A549 (cell line): ENCODE results near the gene GAK. TPM values are rescaled to one million over a fixed set of nuclear protein-coding genes. Genes with fewer than 3 reads are reported as not detected.

Experiments
- ATAC-seq, 2 experiments: fragments of 200-7000 bp in 1 of 2; fragments of >200 bp in 1 of 2; cut with Nextera tagmentation in 1 of 2; cut with Tn5 transposase in 1 of 2; 3 replicates each; pipeline versions ENCODE4 v1.8.0 to v1.9.1; 2018 to 2020; ENCODE audit warnings: mild to moderate bottlenecking in 1 of 2, moderate library complexity in 1 of 2
- CTCF ChIA-PET: fragments of 300-600 bp; sonication (Branson Sonifier 250); formaldehyde crosslinking; extraction: SDS; loops from one replicate; lab custom pipeline; 2021; ENCODE audit warnings: antibody characterized with exemption, inconsistent platforms; lab: Yijun Ruan, JAX
- POLR2A ChIA-PET: fragments of 350-600 bp; formaldehyde crosslinking; extraction: SDS; loops from one replicate; lab custom pipeline; 2021; ENCODE audit warnings: antibody characterized with exemption, inconsistent platforms; lab: Yijun Ruan, JAX
- DNase-seq, 2 experiments: peaks; one replicate each; pipeline versions ENCODE4 v3.0.0 to v3.0.0-alpha.2; 2011 to 2016; ENCODE audit warnings: low read depth in 1 of 2, low spot score in 1 of 2
- FAIRE-seq: peaks from 2 replicates; lab custom pipeline; 2011; peaks lifted over from hg19 to GRCh38; lab: Jason Lieb, UNC
- H3K27ac ChIP-seq, 2 experiments: fragments of >200 bp; sonication (Bioruptor Twin); formaldehyde crosslinking; 3 replicates each; pipeline ENCODE4 v1.5.1; 2016 to 2017
- H3K4me1 ChIP-seq: fragments of >200 bp; sonication (Bioruptor Twin); formaldehyde crosslinking; 3 replicates; pipeline ENCODE4 v1.6.1; 2016
- H3K4me2 ChIP-seq: fragments of >200 bp; sonication (Bioruptor Twin); formaldehyde crosslinking; 3 replicates; pipeline ENCODE4 v1.6.1; 2016
- H3K4me3 ChIP-seq: fragments of >200 bp; sonication (Bioruptor Twin); formaldehyde crosslinking; 3 replicates; pipeline ENCODE4 v1.5.1; 2016
- H3K9me3 ChIP-seq: fragments of >200 bp; sonication (Bioruptor Twin); formaldehyde crosslinking; 3 replicates; pipeline ENCODE4 v1.6.1; 2016
- CBX2 ChIP-seq: fragments of 200-600 bp; sonication (generic); IDR thresholded peaks from 2 replicates; pipeline ENCODE4 v1.6.1; 2016; ENCODE audit warnings: low read depth, mild to moderate bottlenecking, borderline replicate concordance
- CHD2 ChIP-seq: fragments of 150-350 bp; IDR thresholded peaks from 2 replicates; pipeline ENCODE4 v1.6.1; 2014; ENCODE audit warnings: low read length; ENCODE audit not compliant: partially characterized antibody
- EHMT2 ChIP-seq: fragments of 200-600 bp; sonication (generic); IDR thresholded peaks from 2 replicates; pipeline ENCODE4 v1.6.1; 2016; ENCODE audit warnings: antibody characterized with exemption, low read depth, mild to moderate bottlenecking, moderate library complexity
- FOXS1 ChIP-seq: fragments of 250-450 bp; sonication (Bioruptor Pico); IDR thresholded peaks from 2 replicates; pipeline ENCODE4 v1.5.0; 2020; ENCODE audit warnings: mild to moderate bottlenecking, moderate library complexity
- HDAC2 ChIP-seq: fragments of 200-600 bp; sonication (generic); IDR thresholded peaks from 2 replicates; pipeline ENCODE4 v1.6.1; 2016
- HEYL ChIP-seq: fragments of 250-450 bp; sonication (Bioruptor Pico); IDR thresholded peaks from 2 replicates; pipeline ENCODE4 v1.8.0; 2021; ENCODE audit warnings: mild to moderate bottlenecking, moderate library complexity
- HOXA7 ChIP-seq: fragments of 250-450 bp; sonication (Bioruptor Pico); IDR thresholded peaks from 2 replicates; pipeline ENCODE4 v1.5.0; 2020; ENCODE audit warnings: mild to moderate bottlenecking, moderate library complexity
- HOXB13 ChIP-seq: fragments of 250-450 bp; sonication (Bioruptor Pico); IDR thresholded peaks from 2 replicates; pipeline ENCODE4 v1.5.0; 2020; ENCODE audit warnings: low read depth, mild to moderate bottlenecking, moderate library complexity
- JUNB ChIP-seq: fragments of >200 bp; sonication (Bioruptor Twin); formaldehyde crosslinking; IDR thresholded peaks from 2 replicates; pipeline ENCODE4 v1.6.1; 2016
- MAFK ChIP-seq: fragments of 450-650 bp; IDR thresholded peaks from 2 replicates; pipeline ENCODE4 v1.6.1; 2014; ENCODE audit not compliant: partially characterized antibody
- NFE2L2 ChIP-seq: fragments of 150-350 bp; conservative IDR thresholded peaks from 2 replicates; pipeline ENCODE4 v1.6.1; 2014; ENCODE audit warnings: low read length
- NR3C1 ChIP-seq: fragments of >200 bp; sonication (Bioruptor Twin); formaldehyde crosslinking; IDR thresholded peaks from 3 replicates; pipeline ENCODE4 v1.6.1; 2017
- PHF8 ChIP-seq: fragments of 200-600 bp; sonication (generic); IDR thresholded peaks from 2 replicates; pipeline ENCODE4 v1.6.1; 2016; ENCODE audit warnings: low read depth, mild to moderate bottlenecking, antibody characterized with exemption, moderate library complexity, borderline replicate concordance
- RARB ChIP-seq: fragments of 250-450 bp; sonication (Bioruptor Pico); IDR thresholded peaks from 2 replicates; pipeline ENCODE4 v1.8.0; 2021; ENCODE audit warnings: mild to moderate bottlenecking, moderate library complexity
- RCOR1 ChIP-seq: fragments of 150-350 bp; IDR thresholded peaks from 2 replicates; pipeline ENCODE4 v1.6.1; 2014; ENCODE audit warnings: antibody characterized with exemption, low read length, low read depth
- TP53 ChIP-seq: fragments of 250-450 bp; sonication (Bioruptor Pico); IDR thresholded peaks from 2 replicates; pipeline ENCODE4 v1.5.0; 2021; ENCODE audit warnings: mild to moderate bottlenecking, moderate library complexity
- ZC3H11A ChIP-seq: fragments of 450-650 bp; IDR thresholded peaks from 2 replicates; pipeline ENCODE4 v1.6.1; 2014; ENCODE audit warnings: antibody characterized with exemption, mild to moderate bottlenecking
- ZSCAN20 ChIP-seq: fragments of 250-450 bp; sonication (Bioruptor Pico); IDR thresholded peaks from 2 replicates; pipeline ENCODE4 v1.8.0; 2022; ENCODE audit warnings: mild to moderate bottlenecking, moderate library complexity
- WGBS: methylation state at CpG from one replicate; pipeline ENCODE4 v1.1.6; 2017; ENCODE audit errors: missing lambda C conversion rate; 5-methylcytosine and 5-hydroxymethylcytosine counted together
- polyA plus RNA-seq, 4 experiments: library from polyadenylated mRNA; depleted of rRNA in 3 of 4; stranded (reverse); fragments of >200 nt; fragmentation: RNase III in 1 of 4; extraction: RNeasy Plus Mini Kit Qiagen cat#74134 plus additional on column Dnase treatment in 1 of 4; gene quantifications; 2 replicates in 3 of 4; 3 replicates in 1 of 4; pipeline ENCODE4 v1.2.3, GENCODE V29; 2011 to 2017
- TF ChIP-seq, protein P1 (sequence below): fragments of >200 bp; sonication (Bioruptor Twin); formaldehyde crosslinking; IDR thresholded peaks from 3 replicates; pipeline ENCODE4 v1.6.1; 2016
- TF ChIP-seq, protein P2 (sequence below): fragments of 450-650 bp; IDR thresholded peaks from 2 replicates; pipeline ENCODE4 v1.6.1; 2014; ENCODE audit warnings: antibody characterized with exemption
- TF ChIP-seq, protein P3 (sequence below): IDR thresholded peaks from 2 replicates; pipeline ENCODE4 v1.6.1; 2012
- TF ChIP-seq, protein P4 (sequence below): fragments of 200-600 bp; sonication (generic); IDR thresholded peaks from 2 replicates; pipeline ENCODE4 v1.6.1; 2016; ENCODE audit warnings: antibody characterized with exemption, mild to moderate bottlenecking, moderate library complexity
- TF ChIP-seq, protein P5 (sequence below): IDR thresholded peaks from 2 replicates; pipeline ENCODE4 v1.6.1; 2012

Gene GAK
- polyA plus RNA-seq, 2 of the 4 experiments (the other 2 are of a cell fraction): 13.8 to 34.3 TPM

DNA sequence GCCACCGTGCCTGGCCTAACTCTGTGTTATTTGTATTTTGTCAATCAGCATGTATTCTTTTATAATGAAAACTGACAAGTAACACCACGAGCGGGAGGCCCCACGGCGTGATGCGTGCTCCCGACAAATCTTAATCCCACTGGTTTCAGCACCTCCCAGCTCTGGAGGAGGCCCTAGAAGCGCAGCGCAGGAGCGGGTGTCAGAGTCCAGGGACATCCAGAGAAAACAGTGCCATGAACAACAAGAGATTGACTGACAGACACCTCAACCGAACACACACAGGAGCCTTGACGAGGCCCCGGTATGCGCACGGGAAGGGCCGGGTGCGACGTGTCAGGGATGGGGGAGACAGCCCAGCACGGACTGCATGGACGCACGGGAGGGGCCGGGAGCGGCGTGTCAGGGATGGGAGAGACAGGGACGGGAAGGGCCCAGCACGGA, 23.0 kb downstream of the GAK start:
- TF ChIP-seq, protein P1, sequence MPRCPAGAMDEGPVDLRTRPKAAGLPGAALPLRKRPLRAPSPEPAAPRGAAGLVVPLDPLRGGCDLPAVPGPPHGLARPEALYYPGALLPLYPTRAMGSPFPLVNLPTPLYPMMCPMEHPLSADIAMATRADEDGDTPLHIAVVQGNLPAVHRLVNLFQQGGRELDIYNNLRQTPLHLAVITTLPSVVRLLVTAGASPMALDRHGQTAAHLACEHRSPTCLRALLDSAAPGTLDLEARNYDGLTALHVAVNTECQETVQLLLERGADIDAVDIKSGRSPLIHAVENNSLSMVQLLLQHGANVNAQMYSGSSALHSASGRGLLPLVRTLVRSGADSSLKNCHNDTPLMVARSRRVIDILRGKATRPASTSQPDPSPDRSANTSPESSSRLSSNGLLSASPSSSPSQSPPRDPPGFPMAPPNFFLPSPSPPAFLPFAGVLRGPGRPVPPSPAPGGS: no peak
- TF ChIP-seq, protein P2, sequence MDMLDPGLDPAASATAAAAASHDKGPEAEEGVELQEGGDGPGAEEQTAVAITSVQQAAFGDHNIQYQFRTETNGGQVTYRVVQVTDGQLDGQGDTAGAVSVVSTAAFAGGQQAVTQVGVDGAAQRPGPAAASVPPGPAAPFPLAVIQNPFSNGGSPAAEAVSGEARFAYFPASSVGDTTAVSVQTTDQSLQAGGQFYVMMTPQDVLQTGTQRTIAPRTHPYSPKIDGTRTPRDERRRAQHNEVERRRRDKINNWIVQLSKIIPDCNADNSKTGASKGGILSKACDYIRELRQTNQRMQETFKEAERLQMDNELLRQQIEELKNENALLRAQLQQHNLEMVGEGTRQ: no peak
- TF ChIP-seq, protein P3, sequence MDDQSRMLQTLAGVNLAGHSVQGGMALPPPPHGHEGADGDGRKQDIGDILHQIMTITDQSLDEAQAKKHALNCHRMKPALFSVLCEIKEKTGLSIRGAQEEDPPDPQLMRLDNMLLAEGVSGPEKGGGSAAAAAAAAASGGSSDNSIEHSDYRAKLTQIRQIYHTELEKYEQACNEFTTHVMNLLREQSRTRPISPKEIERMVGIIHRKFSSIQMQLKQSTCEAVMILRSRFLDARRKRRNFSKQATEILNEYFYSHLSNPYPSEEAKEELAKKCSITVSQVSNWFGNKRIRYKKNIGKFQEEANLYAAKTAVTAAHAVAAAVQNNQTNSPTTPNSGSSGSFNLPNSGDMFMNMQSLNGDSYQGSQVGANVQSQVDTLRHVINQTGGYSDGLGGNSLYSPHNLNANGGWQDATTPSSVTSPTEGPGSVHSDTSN: no peak
- no peak for TF ChIP-seq TP53 (CRISPR knock-in tag)
- Histone ChIP-seq H3K4me1 (no peaks in the 10 kb centered on the region), H3K4me2 (no peak overlapping the region), H3K27ac (no peak overlapping the region), H3K9me3 (no peaks in the 10 kb centered on the region), H3K4me3 (no peak overlapping the region)
- 97% methylated on average over 26 of the region's 26 CpGs for WGBS
- ChIA-PET POLR2A (no interaction called here), CTCF (no interaction called here)
- no peak for FAIRE-seq
- no peak for DNase-seq
- ATAC-seq: no peak

DNA sequence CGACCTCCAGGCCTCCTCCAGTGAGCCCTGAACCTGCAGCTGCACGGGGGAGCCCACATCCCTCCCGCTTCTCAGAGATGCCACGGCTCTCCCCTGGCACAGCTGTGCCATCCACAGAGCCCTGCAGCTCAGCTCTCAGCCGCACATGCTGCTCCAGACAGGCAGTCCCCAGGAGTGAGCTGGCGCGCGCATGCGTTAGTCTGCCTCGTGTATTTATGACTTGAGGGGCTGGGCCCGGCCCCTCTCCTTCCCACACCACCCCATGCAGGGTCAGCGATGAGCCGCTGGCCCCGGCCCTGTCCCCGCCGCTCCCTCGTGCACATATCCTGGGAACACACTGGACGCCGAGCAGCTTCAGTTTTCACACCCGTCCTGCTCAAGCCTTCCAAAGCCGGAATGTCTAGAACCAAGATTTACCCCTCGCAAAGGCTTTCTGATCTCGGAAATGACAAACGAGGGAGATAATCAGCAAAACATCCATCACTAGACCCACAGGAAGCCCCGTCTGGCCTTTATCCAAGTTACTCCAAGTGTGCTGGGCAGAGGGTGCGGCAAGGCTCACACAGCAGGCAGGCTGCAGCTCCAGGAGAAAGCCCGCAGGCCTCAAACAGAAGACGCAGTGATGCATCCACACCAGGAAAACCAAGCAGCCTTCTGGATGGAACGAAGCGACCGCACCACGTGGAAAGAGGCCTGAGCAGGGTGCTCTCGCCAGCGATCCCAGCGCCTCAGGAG, 24.3 kb downstream of the GAK start:
- Histone ChIP-seq H3K4me1 (no peaks in the 10 kb centered on the region), H3K9me3 (no peaks in the 10 kb centered on the region), H3K4me2 (no peak overlapping the region), H3K4me3 (no peak overlapping the region), H3K27ac (no peak overlapping the region)
- 87% methylated on average over 31 of the region's 35 CpGs for WGBS
- DNase-seq (no peak), FAIRE-seq (no peak), ATAC-seq (no peak)
- ChIA-PET POLR2A (no interaction called here), CTCF (interaction anchor here (1.5 kb wide), 1 partner anchor 17 kb away, joined by 4 read pairs; no protein-coding TSS in a partner anchor)
- TF ChIP-seq HEYL: no peak
- no peak for TF ChIP-seq EHMT2
- no peak for TF ChIP-seq ZSCAN20 (CRISPR knock-in tag)
- TF ChIP-seq JUNB: no peak
- TF ChIP-seq CHD2: no peak
- TF ChIP-seq HOXB13 (CRISPR knock-in tag): no peak
- TF ChIP-seq, protein P4, sequence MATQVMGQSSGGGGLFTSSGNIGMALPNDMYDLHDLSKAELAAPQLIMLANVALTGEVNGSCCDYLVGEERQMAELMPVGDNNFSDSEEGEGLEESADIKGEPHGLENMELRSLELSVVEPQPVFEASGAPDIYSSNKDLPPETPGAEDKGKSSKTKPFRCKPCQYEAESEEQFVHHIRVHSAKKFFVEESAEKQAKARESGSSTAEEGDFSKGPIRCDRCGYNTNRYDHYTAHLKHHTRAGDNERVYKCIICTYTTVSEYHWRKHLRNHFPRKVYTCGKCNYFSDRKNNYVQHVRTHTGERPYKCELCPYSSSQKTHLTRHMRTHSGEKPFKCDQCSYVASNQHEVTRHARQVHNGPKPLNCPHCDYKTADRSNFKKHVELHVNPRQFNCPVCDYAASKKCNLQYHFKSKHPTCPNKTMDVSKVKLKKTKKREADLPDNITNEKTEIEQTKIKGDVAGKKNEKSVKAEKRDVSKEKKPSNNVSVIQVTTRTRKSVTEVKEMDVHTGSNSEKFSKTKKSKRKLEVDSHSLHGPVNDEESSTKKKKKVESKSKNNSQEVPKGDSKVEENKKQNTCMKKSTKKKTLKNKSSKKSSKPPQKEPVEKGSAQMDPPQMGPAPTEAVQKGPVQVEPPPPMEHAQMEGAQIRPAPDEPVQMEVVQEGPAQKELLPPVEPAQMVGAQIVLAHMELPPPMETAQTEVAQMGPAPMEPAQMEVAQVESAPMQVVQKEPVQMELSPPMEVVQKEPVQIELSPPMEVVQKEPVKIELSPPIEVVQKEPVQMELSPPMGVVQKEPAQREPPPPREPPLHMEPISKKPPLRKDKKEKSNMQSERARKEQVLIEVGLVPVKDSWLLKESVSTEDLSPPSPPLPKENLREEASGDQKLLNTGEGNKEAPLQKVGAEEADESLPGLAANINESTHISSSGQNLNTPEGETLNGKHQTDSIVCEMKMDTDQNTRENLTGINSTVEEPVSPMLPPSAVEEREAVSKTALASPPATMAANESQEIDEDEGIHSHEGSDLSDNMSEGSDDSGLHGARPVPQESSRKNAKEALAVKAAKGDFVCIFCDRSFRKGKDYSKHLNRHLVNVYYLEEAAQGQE: no peak
- TF ChIP-seq NR3C1: no peak
- TF ChIP-seq RARB (CRISPR knock-in tag): no peak
- no peak for TF ChIP-seq MAFK
- TF ChIP-seq TP53 (CRISPR knock-in tag): no peak
- TF ChIP-seq, protein P5, sequence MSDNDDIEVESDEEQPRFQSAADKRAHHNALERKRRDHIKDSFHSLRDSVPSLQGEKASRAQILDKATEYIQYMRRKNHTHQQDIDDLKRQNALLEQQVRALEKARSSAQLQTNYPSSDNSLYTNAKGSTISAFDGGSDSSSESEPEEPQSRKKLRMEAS: no peak
- no peak for TF ChIP-seq HDAC2
- no peak for TF ChIP-seq HOXA7 (CRISPR knock-in tag)
- TF ChIP-seq PHF8: no peak
- TF ChIP-seq ZC3H11A: no peak
- TF ChIP-seq CBX2: no peak
- TF ChIP-seq FOXS1 (CRISPR knock-in tag): no peak
- TF ChIP-seq NFE2L2: no peak
- no peak for TF ChIP-seq RCOR1
